ENCODE data around the gene S100PBP. TPM values are rescaled to one million over a fixed set of nuclear protein-coding genes. Genes with fewer than 3 reads are reported as not detected.

Gene S100PBP
- total and polyA plus RNA-seq, 2 of the 4 experiments (the other 2 are of a cell fraction): 13.9 to 20.3 TPM

- intact Hi-C loops (cut with micrococcal nuclease): loop anchor here (2.0 kb wide), 2 partner anchors 425 to 473 kb away; no protein-coding TSS in a partner anchor
- no peak overlapping the region for H3K4ac ChIP-seq (ENCODE audit: low read depth, low read length)
- no peaks in the 10 kb centered on the region for H3K79me1 ChIP-seq (ENCODE audit: low read depth in 1 of 2, low read length in 2 of 2)
- peaks cover 4% of the 10 kb centered on the region; the same call in 1 of the 2 replicates for H3K4me1 ChIP-seq (ENCODE audit: control insufficient read depth, insufficient read depth, low read length)
- no peaks in the 10 kb centered on the region for H3K9me3 ChIP-seq (ENCODE audit: control insufficient read depth, insufficient read depth, low read length)
- no peak overlapping the region for H2BK5ac ChIP-seq (ENCODE audit: low read depth, low read length, poor library complexity, severe bottlenecking)
- in situ Hi-C loops (cut with MboI; ENCODE audit: low sequenced_read_pairs): no loop called here
- 0 out of 2 replicates have a peak, but pooled peaks cover 3% of the 10 kb centered on the region for H3K9me1 ChIP-seq (ENCODE audit: insufficient read depth, low read length)
- no peak overlapping the region for H3K4me3 ChIP-seq (ENCODE audit: insufficient read depth, low read depth, low read length)
- 57% methylated on average over 2 of the region's 5 CpGs; no CpG with 5 or more reads in 1 of the 2 experiments for WGBS, 2 experiments (ENCODE audit: extremely low coverage in 2 of 2, insufficient read length in 1 of 2)
- no peak overlapping the region for H3K18ac ChIP-seq (ENCODE audit: low read depth, low read length)
- H3K23ac ChIP-seq (ENCODE audit: low read depth, low read length): no peak overlapping the region
- peaks cover 22% of the 10 kb centered on the region for H3K27me3 ChIP-seq (ENCODE audit: control insufficient read depth, insufficient read depth, low read length)
- BruUV-seq (replicated peaks): no TSS peak
- H3K4me2 ChIP-seq (ENCODE audit: low read depth, low read length): no peak overlapping the region
- POLR2A ChIA-PET (ENCODE audit: unreplicated experiment): no interaction called here
- DNase-seq (no peak), ATAC-seq (ENCODE audit: low read depth) (no peak)
- CTCF ChIA-PET: no interaction called here
- no peak overlapping the region for H4K91ac ChIP-seq (ENCODE audit: insufficient read depth, low read depth, low read length)
- TF ChIP-seq CHD1 (IDR thresholded peaks at IDR 0.05; ENCODE audit: low read depth, low read length) (no peak), MAZ (IDR thresholded peaks at IDR 0.05; ENCODE audit: borderline replicate concordance, low read depth, low read length) (no peak), POLR2A (IDR thresholded peaks at IDR 0.05; ENCODE audit: low read depth, low read length) (no peak), RFX5 (IDR thresholded peaks at IDR 0.05; ENCODE audit: low read depth, low read length) (no peak), NFE2L2 (IDR thresholded peaks at IDR 0.05; ENCODE audit: low read depth, low read length) (no peak), CEBPB (IDR thresholded peaks at IDR 0.05; ENCODE audit: low read depth, low read length) (no peak), BHLHE40 (IDR thresholded peaks at IDR 0.05; ENCODE audit: low read depth, low read length) (no peak), ELK1 (IDR thresholded peaks at IDR 0.05; ENCODE audit: borderline replicate concordance, low read depth, low read length) (no peak), MAFK (IDR thresholded peaks at IDR 0.05; ENCODE audit: low read depth, low read length) (no peak), RCOR1 (IDR thresholded peaks at IDR 0.05; ENCODE audit: insufficient replicate concordance, low read length) (no peak), CTCF (conservative IDR thresholded peaks at IDR 0.05; ENCODE audit: low read depth, low read length) (no peak), MXI1 (IDR thresholded peaks at IDR 0.05; ENCODE audit: borderline replicate concordance, low read depth, low read length) (no peak), SMC3 (IDR thresholded peaks at IDR 0.05; ENCODE audit: low read depth, low read length) (no peak), FOS (IDR thresholded peaks at IDR 0.05; ENCODE audit: low read depth, low read length) (no peak), RAD21 (IDR thresholded peaks at IDR 0.05; ENCODE audit: low read length) (no peak)
- TF ChIP-seq, protein P1, sequence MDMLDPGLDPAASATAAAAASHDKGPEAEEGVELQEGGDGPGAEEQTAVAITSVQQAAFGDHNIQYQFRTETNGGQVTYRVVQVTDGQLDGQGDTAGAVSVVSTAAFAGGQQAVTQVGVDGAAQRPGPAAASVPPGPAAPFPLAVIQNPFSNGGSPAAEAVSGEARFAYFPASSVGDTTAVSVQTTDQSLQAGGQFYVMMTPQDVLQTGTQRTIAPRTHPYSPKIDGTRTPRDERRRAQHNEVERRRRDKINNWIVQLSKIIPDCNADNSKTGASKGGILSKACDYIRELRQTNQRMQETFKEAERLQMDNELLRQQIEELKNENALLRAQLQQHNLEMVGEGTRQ (IDR thresholded peaks at IDR 0.05; ENCODE audit: low read depth, low read length): no peak
- no peak overlapping the region for H4K8ac ChIP-seq (ENCODE audit: low read depth in 2 of 2, low read length in 2 of 2)
- dilution Hi-C loops (cut with HindIII; ENCODE audit: low sequenced_read_pairs, unreplicated experiment): no loop called here
- H2BK120ac ChIP-seq (ENCODE audit: low read depth, low read length): no peak overlapping the region
- H2AK5ac ChIP-seq (ENCODE audit: low read depth, low read length): no peak overlapping the region
- H2BK20ac ChIP-seq (ENCODE audit: low read depth, low read length): no peak overlapping the region
- no peak overlapping the region for H2AFZ ChIP-seq (replicated peaks; ENCODE audit: low read length, poor library complexity)
- no peaks in the 10 kb centered on the region for H3K36me3 ChIP-seq (ENCODE audit: control insufficient read depth, insufficient read depth, low read length)
- no peak overlapping the region for H3K56ac ChIP-seq (ENCODE audit: extremely low read depth, insufficient read depth, low read length)
- H3K14ac ChIP-seq (replicated peaks; ENCODE audit: low read depth, low read length): no peak overlapping the region
- H2AK9ac ChIP-seq (replicated peaks; ENCODE audit: low read depth, low read length, poor library complexity): no peak overlapping the region
- peaks cover 12% of the 10 kb centered on the region for H4K20me1 ChIP-seq (ENCODE audit: insufficient read depth, low read length)
- H3K9ac ChIP-seq (ENCODE audit: low read depth, low read length): no peak overlapping the region
- H4K5ac ChIP-seq (ENCODE audit: low read depth, low read length): no peak overlapping the region
- H3K27ac ChIP-seq (ENCODE audit: insufficient read depth, low read length): no peak overlapping the region
- no peak overlapping the region for H2BK15ac ChIP-seq (ENCODE audit: low read depth, low read length)
These were observed 56.0 kb downstream of the S100PBP start for GRCh38 chr1:32873484-32873883.
